GM12878 (cell line): Measurements from ENCODE around the gene PROX2. TPM values are rescaled to one million over a fixed set of nuclear protein-coding genes. Genes with fewer than 3 reads are reported as not detected.

Experiments used
- ATAC-seq: fragments of 200-7000 bp; cut with Tn5 transposase; 3 replicates; pipeline ENCODE4 v1.9.1; 2020; ENCODE audit warnings: mild to moderate bottlenecking, moderate library complexity
- BruUV-seq: library from RNA; stranded (reverse); fragments of 400-500 nt; replicated peaks from 2 replicates; lab custom pipeline; 2021; lab: Mats Ljungman, UMichigan
- CTCF ChIA-PET: fragments of 300-600 bp; sonication (Branson Sonifier 250); formaldehyde crosslinking; extraction: SDS; loops from one replicate; lab custom pipeline; 2021; ENCODE audit warnings: inconsistent platforms; lab: Yijun Ruan, JAX
- POLR2A ChIA-PET: fragments of 350-600 bp; formaldehyde crosslinking; extraction: SDS; loops from one replicate; lab custom pipeline; 2021; ENCODE audit warnings: inconsistent platforms; lab: Charles Lee
- RAD21 ChIA-PET: fragments of 300-600 bp; sonication (Branson Sonifier 250); formaldehyde crosslinking; loops from one replicate; lab custom pipeline; 2023; ENCODE audit warnings: antibody characterized with exemption; ENCODE audit not compliant: unreplicated experiment; lab: Charles Lee
- SMC1A ChIA-PET: fragments of 300-600 bp; sonication (Branson Sonifier 250); formaldehyde crosslinking; loops from one replicate; lab custom pipeline; 2023; ENCODE audit not compliant: unreplicated experiment, uncharacterized antibody; lab: Charles Lee
- DNase-seq: peaks from one replicate; pipeline ENCODE4 v3.0.0-alpha.2; 2011; ENCODE audit warnings: low read depth, low spot score
- FAIRE-seq: peaks from 3 replicates; lab custom pipeline; 2011; peaks lifted over from hg19 to GRCh38; lab: Jason Lieb, UNC
- H2AFZ ChIP-seq: 2 replicates; pipeline ENCODE4 v1.6.0; 2011; ENCODE audit warnings: low read depth, low read length, control low read depth; ENCODE audit not compliant: control insufficient read depth
- H3K27ac ChIP-seq: 2 replicates; pipeline ENCODE4 v1.5.1; 2011; ENCODE audit warnings: control low read depth; ENCODE audit not compliant: control insufficient read depth, insufficient read depth
- H3K27me3 ChIP-seq, 2 experiments: replicated peaks in 1 of 2; 2 replicates each; pipeline versions ENCODE4 v1.6.0 to v1.6.1; 2011; ENCODE audit warnings: low read length in 1 of 2; ENCODE audit not compliant: control insufficient read depth in 2 of 2, insufficient read depth in 2 of 2
- H3K36me3 ChIP-seq, 2 experiments: 2 replicates each; pipeline ENCODE4 v1.5.1; 2011; ENCODE audit warnings: low read length in 1 of 2; ENCODE audit not compliant: control insufficient read depth in 2 of 2, insufficient read depth in 2 of 2
- H3K4me1 ChIP-seq: 2 replicates; pipeline ENCODE4 v1.6.1; 2011; ENCODE audit warnings: mild to moderate bottlenecking, low read length, moderate library complexity, mixed read lengths; ENCODE audit not compliant: control insufficient read depth, insufficient read depth
- H3K4me2 ChIP-seq: 2 replicates; pipeline ENCODE4 v1.6.0; 2011; ENCODE audit warnings: control low read depth; ENCODE audit not compliant: control insufficient read depth, insufficient read depth
- H3K4me3 ChIP-seq: fragments of 200-600 bp; sonication (generic); 2 replicates; pipeline ENCODE4 v1.5.1; 2016
- H3K79me2 ChIP-seq: 2 replicates; pipeline ENCODE4 v1.6.0; 2011; ENCODE audit warnings: low read length; ENCODE audit not compliant: control insufficient read depth, insufficient read depth
- H3K9ac ChIP-seq: 2 replicates; pipeline ENCODE4 v1.8.0; 2011; ENCODE audit warnings: low read length, control low read depth, mixed read lengths; ENCODE audit not compliant: control insufficient read depth, insufficient read depth
- H3K9me3 ChIP-seq: replicated peaks from 3 replicates; pipeline ENCODE4 v1.5.1; 2011; ENCODE audit warnings: mild to moderate bottlenecking, low read length; ENCODE audit not compliant: control insufficient read depth, insufficient read depth
- H4K20me1 ChIP-seq: 2 replicates; pipeline ENCODE4 v1.6.0; 2011; ENCODE audit not compliant: control insufficient read depth, insufficient read depth
- BCLAF1 ChIP-seq: fragments of 450-650 bp; IDR thresholded peaks from 2 replicates; pipeline ENCODE4 v1.6.1; 2017; ENCODE audit warnings: antibody characterized with exemption, mild to moderate bottlenecking, moderate library complexity
- BHLHE40 ChIP-seq, 2 experiments: fragments of 450-650 bp in 1 of 2; IDR thresholded peaks; 2 replicates each; pipeline ENCODE4 v1.6.1; 2011 to 2017; ENCODE audit warnings: low read depth in 2 of 2, borderline replicate concordance in 1 of 2, improper control_type of control experiment in 1 of 2, low read length in 1 of 2, mild to moderate bottlenecking in 1 of 2
- BRCA1 ChIP-seq: IDR thresholded peaks from 2 replicates; pipeline ENCODE4 v1.6.1; 2011; ENCODE audit warnings: low read depth, low read length, improper control_type of control experiment
- JUND ChIP-seq: IDR thresholded peaks from 2 replicates; pipeline ENCODE4 v1.6.1; 2012; ENCODE audit warnings: low read depth, mild to moderate bottlenecking, low read length, improper control_type of control experiment, moderate library complexity
- MEF2A ChIP-seq: IDR thresholded peaks from 2 replicates; pipeline ENCODE4 v1.6.1; 2011; ENCODE audit warnings: low read depth, mild to moderate bottlenecking, low read length, moderate library complexity; ENCODE audit not compliant: insufficient read depth
- POLR2AphosphoS2 ChIP-seq: IDR thresholded peaks from 2 replicates; pipeline ENCODE4 v1.6.1; 2011; ENCODE audit warnings: low read depth, mild to moderate bottlenecking, low read length, improper control_type of control experiment, moderate library complexity
- RAD21 ChIP-seq: IDR thresholded peaks from 2 replicates; pipeline ENCODE4 v1.6.1; 2011; ENCODE audit warnings: mild to moderate bottlenecking, low read depth, low read length, moderate library complexity; ENCODE audit not compliant: insufficient read depth
- RBBP5 ChIP-seq: fragments of 200-600 bp; sonication (generic); conservative IDR thresholded peaks from 2 replicates; pipeline ENCODE4 v1.6.1; 2016
- RFX5 ChIP-seq: IDR thresholded peaks from 2 replicates; pipeline ENCODE4 v1.6.1; 2011; ENCODE audit warnings: low read depth, low read length, improper control_type of control experiment
- SIX5 ChIP-seq: IDR thresholded peaks from 2 replicates; pipeline ENCODE4 v1.6.1; 2011; ENCODE audit warnings: mild to moderate bottlenecking, low read depth, low read length, moderate library complexity; ENCODE audit not compliant: severe bottlenecking
- ZNF207 ChIP-seq: fragments of 450-650 bp; IDR thresholded peaks from 2 replicates; pipeline ENCODE4 v1.6.1; 2014; ENCODE audit warnings: antibody characterized with exemption, mild to moderate bottlenecking, borderline replicate concordance
- ZNF217 ChIP-seq: fragments of 450-650 bp; IDR thresholded peaks from 2 replicates; pipeline ENCODE4 v1.6.1; 2017; ENCODE audit warnings: antibody characterized with exemption, mild to moderate bottlenecking
- WGBS: methylation state at CpG from one replicate; pipeline ENCODE4 v1.1.6; 2016; ENCODE audit warnings: low lambda C conversion rate; ENCODE audit not compliant: insufficient replicate concordance, insufficient coverage; ENCODE audit errors: missing lambda C conversion rate; 5-methylcytosine and 5-hydroxymethylcytosine counted together
- in situ Hi-C: fragments of 300-500 bp; cut with MboI; formaldehyde crosslinking; loops from 9 replicates; pipeline ENCODE4 v1.14.3; 2018; ENCODE audit warnings: mixed read lengths
- intact Hi-C: fragments of 100-400 bp; cut with micrococcal nuclease; formaldehyde crosslinking; loops from one replicate; pipeline ENCODE4 v1.14.2; 2022; ENCODE audit not compliant: unreplicated experiment
- polyA plus RNA-seq, 11 experiments: library from polyadenylated mRNA; depleted of rRNA in 4 of 11; unstranded in 6 of 11; stranded (reverse) in 5 of 11; fragments of >200 nt; fragmentation: Nextera tagmentation in 4 of 11; fragmentation: Illumina TruSeq in 1 of 11; extraction: Ambion mirVana in 4 of 11; extraction: Trizol in 1 of 11; gene quantifications; 1 replicate in 1 of 11; 2 replicates in 10 of 11; pipeline versions ENCODE4 v1.2.1 to v1.2.3, GENCODE V29; 2011 to 2016; ENCODE audit warnings: inconsistent platforms in 2 of 11, missing spikeins in 2 of 11, low read depth in 1 of 11
- total RNA-seq, 4 experiments: library from RNA; depleted of rRNA in 3 of 4; stranded (reverse); fragments of >200 nt in 3 of 4; fragmentation: Illumina TruSeq in 1 of 4; extraction: Trizol in 1 of 4; gene quantifications; 2 replicates each; pipeline versions ENCODE4 v1.2.1 to v1.2.3, GENCODE V29; 2013 to 2021
- TF ChIP-seq, protein P1 (sequence below): fragments of 450-650 bp; IDR thresholded peaks from 2 replicates; pipeline ENCODE4 v1.6.1; 2016; ENCODE audit warnings: mild to moderate bottlenecking, moderate library complexity, borderline replicate concordance
- TF ChIP-seq, protein P2 (sequence below): IDR thresholded peaks from 2 replicates; pipeline ENCODE4 v1.6.1; 2011; ENCODE audit warnings: borderline replicate concordance, low read depth, mild to moderate bottlenecking, moderate library complexity, mixed read lengths, low read length; ENCODE audit not compliant: insufficient read depth; ENCODE audit errors: extremely low read length

PROX2 gene
- total and polyA plus RNA-seq, 10 of the 15 experiments (the other 5 are each of a cell fraction or from before 2014, with no cell fraction given) = 0.04 to 0.42 (median 0.19) TPM

GRCh38 chr14:74910556-74910955, 34.6 kb upstream of the PROX2 start:
- POLR2A ChIA-PET = no interaction called here
- DNase-seq (no peak), ATAC-seq (no peak), FAIRE-seq (no peak)
- Histone ChIP-seq H3K27me3 (no peaks in the 10 kb centered on the region), H4K20me1 (no peaks in the 10 kb centered on the region), H3K27ac (no peak overlapping the region), H3K4me3 (no peak overlapping the region), H3K9ac (no peak overlapping the region), H3K9me3 (no peaks in the 10 kb centered on the region), H3K4me2 (no peak overlapping the region), H3K36me3 (peaks cover under 1 to 4% of the 10 kb centered on the region in 2 experiments; a peak in 3 of 4 replicates), H3K4me1 (no peaks in the 10 kb centered on the region), H3K79me2 (no peaks in the 10 kb centered on the region), H2AFZ (no peak overlapping the region)
- CTCF ChIA-PET = interaction anchor here (1.5 to 26.0 kb wide), 3 partner anchors 52 to 179 kb away, joined by 6 to 552 read pairs (median 9); no protein-coding TSS in a partner anchor
- 69% methylated on average over 10 of the region's 10 CpGs for WGBS
- no TSS peak for BruUV-seq
- RAD21 ChIA-PET = no interaction called here
- SMC1A ChIA-PET = interaction anchor here (1.4 kb wide), 1 partner anchor 11 kb away, joined by 3 read pairs; no protein-coding TSS in a partner anchor
- intact Hi-C loops = no loop called here
- in situ Hi-C loops = no loop called here
- TF ChIP-seq BHLHE40 (IDR thresholded peaks at IDR 0.05; ENCODE audit: borderline replicate concordance in 1 of 2, low read depth in 2 of 2, low read length in 1 of 2) (no peak), POLR2AphosphoS2 (no peak), BRCA1 (no peak), RFX5 (no peak), RBBP5 (no peak), RAD21 (no peak), MEF2A (no peak), BCLAF1 (no peak), ZNF217 (no peak), SIX5 (no peak), ZNF207 (no peak), JUND (no peak)
- TF ChIP-seq, protein P1, sequence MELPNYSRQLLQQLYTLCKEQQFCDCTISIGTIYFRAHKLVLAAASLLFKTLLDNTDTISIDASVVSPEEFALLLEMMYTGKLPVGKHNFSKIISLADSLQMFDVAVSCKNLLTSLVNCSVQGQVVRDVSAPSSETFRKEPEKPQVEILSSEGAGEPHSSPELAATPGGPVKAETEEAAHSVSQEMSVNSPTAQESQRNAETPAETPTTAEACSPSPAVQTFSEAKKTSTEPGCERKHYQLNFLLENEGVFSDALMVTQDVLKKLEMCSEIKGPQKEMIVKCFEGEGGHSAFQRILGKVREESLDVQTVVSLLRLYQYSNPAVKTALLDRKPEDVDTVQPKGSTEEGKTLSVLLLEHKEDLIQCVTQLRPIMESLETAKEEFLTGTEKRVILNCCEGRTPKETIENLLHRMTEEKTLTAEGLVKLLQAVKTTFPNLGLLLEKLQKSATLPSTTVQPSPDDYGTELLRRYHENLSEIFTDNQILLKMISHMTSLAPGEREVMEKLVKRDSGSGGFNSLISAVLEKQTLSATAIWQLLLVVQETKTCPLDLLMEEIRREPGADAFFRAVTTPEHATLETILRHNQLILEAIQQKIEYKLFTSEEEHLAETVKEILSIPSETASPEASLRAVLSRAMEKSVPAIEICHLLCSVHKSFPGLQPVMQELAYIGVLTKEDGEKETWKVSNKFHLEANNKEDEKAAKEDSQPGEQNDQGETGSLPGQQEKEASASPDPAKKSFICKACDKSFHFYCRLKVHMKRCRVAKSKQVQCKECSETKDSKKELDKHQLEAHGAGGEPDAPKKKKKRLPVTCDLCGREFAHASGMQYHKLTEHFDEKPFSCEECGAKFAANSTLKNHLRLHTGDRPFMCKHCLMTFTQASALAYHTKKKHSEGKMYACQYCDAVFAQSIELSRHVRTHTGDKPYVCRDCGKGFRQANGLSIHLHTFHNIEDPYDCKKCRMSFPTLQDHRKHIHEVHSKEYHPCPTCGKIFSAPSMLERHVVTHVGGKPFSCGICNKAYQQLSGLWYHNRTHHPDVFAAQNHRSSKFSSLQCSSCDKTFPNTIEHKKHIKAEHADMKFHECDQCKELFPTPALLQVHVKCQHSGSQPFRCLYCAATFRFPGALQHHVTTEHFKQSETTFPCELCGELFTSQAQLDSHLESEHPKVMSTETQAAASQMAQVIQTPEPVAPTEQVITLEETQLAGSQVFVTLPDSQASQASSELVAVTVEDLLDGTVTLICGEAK = no peak
- TF ChIP-seq, protein P2, sequence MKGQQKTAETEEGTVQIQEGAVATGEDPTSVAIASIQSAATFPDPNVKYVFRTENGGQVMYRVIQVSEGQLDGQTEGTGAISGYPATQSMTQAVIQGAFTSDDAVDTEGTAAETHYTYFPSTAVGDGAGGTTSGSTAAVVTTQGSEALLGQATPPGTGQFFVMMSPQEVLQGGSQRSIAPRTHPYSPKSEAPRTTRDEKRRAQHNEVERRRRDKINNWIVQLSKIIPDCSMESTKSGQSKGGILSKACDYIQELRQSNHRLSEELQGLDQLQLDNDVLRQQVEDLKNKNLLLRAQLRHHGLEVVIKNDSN = no peak
